Measurements from ENCODE around the gene CD34. TPM values are rescaled to one million over a fixed set of nuclear protein-coding genes. Genes with fewer than 3 reads are reported as not detected.

Gene CD34
- polyA plus RNA-seq, 1 donor from 2014 or later: not detected

Other genes starting within 250 kb of the CD34 start
- 351 and 393 TPM in 2 replicates for gene CD46, start 159.1 kb downstream of the CD34 start, polyA plus RNA-seq

Measured in neural cell (in vitro differentiated cells).